GM12878 (cell line): ENCODE results near the gene FHOD3. TPM values are rescaled to one million over a fixed set of nuclear protein-coding genes. Genes with fewer than 3 reads are reported as not detected.

ENCODE experiments used
- ATAC-seq: fragments of 200-7000 bp; cut with Tn5 transposase; 3 replicates; pipeline ENCODE4 v1.9.1; 2020; ENCODE audit warnings: mild to moderate bottlenecking, moderate library complexity
- BruUV-seq: library from RNA; stranded (reverse); fragments of 400-500 nt; replicated peaks from 2 replicates; lab custom pipeline; 2021; lab: Mats Ljungman, UMichigan
- CTCF ChIA-PET: fragments of 300-600 bp; sonication (Branson Sonifier 250); formaldehyde crosslinking; extraction: SDS; loops from one replicate; lab custom pipeline; 2021; ENCODE audit warnings: inconsistent platforms; lab: Yijun Ruan, JAX
- POLR2A ChIA-PET: fragments of 350-600 bp; formaldehyde crosslinking; extraction: SDS; loops from one replicate; lab custom pipeline; 2021; ENCODE audit warnings: inconsistent platforms; lab: Charles Lee
- RAD21 ChIA-PET: fragments of 300-600 bp; sonication (Branson Sonifier 250); formaldehyde crosslinking; loops from one replicate; lab custom pipeline; 2023; ENCODE audit warnings: antibody characterized with exemption; ENCODE audit not compliant: unreplicated experiment; lab: Charles Lee
- SMC1A ChIA-PET: fragments of 300-600 bp; sonication (Branson Sonifier 250); formaldehyde crosslinking; loops from one replicate; lab custom pipeline; 2023; ENCODE audit not compliant: unreplicated experiment, uncharacterized antibody; lab: Charles Lee
- DNase-seq: peaks from one replicate; pipeline ENCODE4 v3.0.0-alpha.2; 2011; ENCODE audit warnings: low read depth, low spot score
- FAIRE-seq: peaks from 3 replicates; lab custom pipeline; 2011; peaks lifted over from hg19 to GRCh38; lab: Jason Lieb, UNC
- H2AFZ ChIP-seq: 2 replicates; pipeline ENCODE4 v1.6.0; 2011; ENCODE audit warnings: low read depth, low read length, control low read depth; ENCODE audit not compliant: control insufficient read depth
- H3K27ac ChIP-seq: 2 replicates; pipeline ENCODE4 v1.5.1; 2011; ENCODE audit warnings: control low read depth; ENCODE audit not compliant: control insufficient read depth, insufficient read depth
- H3K27me3 ChIP-seq, 2 experiments: replicated peaks in 1 of 2; 2 replicates each; pipeline versions ENCODE4 v1.6.0 to v1.6.1; 2011; ENCODE audit warnings: low read length in 1 of 2; ENCODE audit not compliant: control insufficient read depth in 2 of 2, insufficient read depth in 2 of 2
- H3K36me3 ChIP-seq, 2 experiments: 2 replicates each; pipeline ENCODE4 v1.5.1; 2011; ENCODE audit warnings: low read length in 1 of 2; ENCODE audit not compliant: control insufficient read depth in 2 of 2, insufficient read depth in 2 of 2
- H3K4me1 ChIP-seq: 2 replicates; pipeline ENCODE4 v1.6.1; 2011; ENCODE audit warnings: mild to moderate bottlenecking, low read length, moderate library complexity, mixed read lengths; ENCODE audit not compliant: control insufficient read depth, insufficient read depth
- H3K4me2 ChIP-seq: 2 replicates; pipeline ENCODE4 v1.6.0; 2011; ENCODE audit warnings: control low read depth; ENCODE audit not compliant: control insufficient read depth, insufficient read depth
- H3K4me3 ChIP-seq: fragments of 200-600 bp; sonication (generic); 2 replicates; pipeline ENCODE4 v1.5.1; 2016
- H3K79me2 ChIP-seq: 2 replicates; pipeline ENCODE4 v1.6.0; 2011; ENCODE audit warnings: low read length; ENCODE audit not compliant: control insufficient read depth, insufficient read depth
- H3K9ac ChIP-seq: 2 replicates; pipeline ENCODE4 v1.8.0; 2011; ENCODE audit warnings: low read length, control low read depth, mixed read lengths; ENCODE audit not compliant: control insufficient read depth, insufficient read depth
- H3K9me3 ChIP-seq: replicated peaks from 3 replicates; pipeline ENCODE4 v1.5.1; 2011; ENCODE audit warnings: mild to moderate bottlenecking, low read length; ENCODE audit not compliant: control insufficient read depth, insufficient read depth
- H4K20me1 ChIP-seq: 2 replicates; pipeline ENCODE4 v1.6.0; 2011; ENCODE audit not compliant: control insufficient read depth, insufficient read depth
- CBFB ChIP-seq: IDR thresholded peaks from 2 replicates; pipeline ENCODE4 v1.6.1; 2016; ENCODE audit warnings: antibody characterized with exemption, low read depth
- CHD2 ChIP-seq: IDR thresholded peaks from 2 replicates; pipeline ENCODE4 v1.6.1; 2011; ENCODE audit warnings: low read depth, low read length, improper control_type of control experiment, borderline replicate concordance
- ESRRA ChIP-seq: IDR thresholded peaks from 2 replicates; pipeline ENCODE4 v1.6.1; 2012; ENCODE audit warnings: mild to moderate bottlenecking, low read length, improper control_type of control experiment
- EZH2 ChIP-seq: IDR thresholded peaks from 2 replicates; pipeline ENCODE4 v1.6.1; 2012; ENCODE audit warnings: low read depth, mild to moderate bottlenecking, control low read depth, inconsistent platforms, low read length, borderline replicate concordance; ENCODE audit not compliant: control insufficient read depth
- FOXM1 ChIP-seq: IDR thresholded peaks from 2 replicates; pipeline ENCODE4 v1.6.1; 2012; ENCODE audit warnings: low read depth, mild to moderate bottlenecking, inconsistent platforms, low read length, moderate library complexity
- HDGF ChIP-seq: fragments of 450-650 bp; IDR thresholded peaks from 2 replicates; pipeline ENCODE4 v1.6.1; 2016; ENCODE audit warnings: antibody characterized with exemption
- IKZF1 ChIP-seq: fragments of 450-650 bp; conservative IDR thresholded peaks from 2 replicates; pipeline ENCODE4 v1.6.1; 2017; ENCODE audit warnings: antibody characterized with exemption, mild to moderate bottlenecking
- MTA3 ChIP-seq: IDR thresholded peaks from 2 replicates; pipeline ENCODE4 v1.6.1; 2012; ENCODE audit warnings: low read length, inconsistent platforms, borderline replicate concordance
- NFYA ChIP-seq: IDR thresholded peaks from 2 replicates; pipeline ENCODE4 v1.6.1; 2011; ENCODE audit warnings: low read depth, mild to moderate bottlenecking, low read length, improper control_type of control experiment, borderline replicate concordance
- NR2F1 ChIP-seq: fragments of 450-650 bp; conservative IDR thresholded peaks from 2 replicates; pipeline ENCODE4 v1.6.1; 2017; ENCODE audit warnings: mild to moderate bottlenecking
- POLR2A ChIP-seq: IDR thresholded peaks from 2 replicates; pipeline ENCODE4 v1.6.1; 2011; ENCODE audit warnings: low read depth, mild to moderate bottlenecking, low read length
- POU2F2 ChIP-seq: IDR thresholded peaks from 3 replicates; pipeline ENCODE4 v1.6.1; 2011; ENCODE audit warnings: low read depth, mild to moderate bottlenecking, low read length, borderline replicate concordance
- SMAD5 ChIP-seq: IDR thresholded peaks from 2 replicates; pipeline ENCODE4 v1.6.1; 2016; ENCODE audit warnings: antibody characterized with exemption, low read depth
- SPI1 ChIP-seq: IDR thresholded peaks from 2 replicates; pipeline ENCODE4 v1.6.1; 2011; ENCODE audit warnings: low read depth, mild to moderate bottlenecking, low read length, moderate library complexity, borderline replicate concordance; ENCODE audit not compliant: insufficient read depth
- STAT1 ChIP-seq: fragments of 450-650 bp; conservative IDR thresholded peaks from 2 replicates; pipeline ENCODE4 v1.6.1; 2014; ENCODE audit warnings: antibody characterized with exemption, mild to moderate bottlenecking
- STAT3 ChIP-seq: IDR thresholded peaks from 2 replicates; pipeline ENCODE4 v1.6.1; 2011; ENCODE audit warnings: low read depth, low read length, improper control_type of control experiment
- ZBED1 ChIP-seq: IDR thresholded peaks from 2 replicates; pipeline ENCODE4 v1.6.1; 2016; ENCODE audit warnings: borderline replicate concordance
- WGBS: methylation state at CpG from one replicate; pipeline ENCODE4 v1.1.6; 2016; ENCODE audit warnings: low lambda C conversion rate; ENCODE audit not compliant: insufficient replicate concordance, insufficient coverage; ENCODE audit errors: missing lambda C conversion rate; 5-methylcytosine and 5-hydroxymethylcytosine counted together
- in situ Hi-C: fragments of 300-500 bp; cut with MboI; formaldehyde crosslinking; loops from 9 replicates; pipeline ENCODE4 v1.14.3; 2018; ENCODE audit warnings: mixed read lengths
- intact Hi-C: fragments of 100-400 bp; cut with micrococcal nuclease; formaldehyde crosslinking; loops from one replicate; pipeline ENCODE4 v1.14.2; 2022; ENCODE audit not compliant: unreplicated experiment
- polyA plus RNA-seq, 11 experiments: library from polyadenylated mRNA; depleted of rRNA in 4 of 11; unstranded in 6 of 11; stranded (reverse) in 5 of 11; fragments of >200 nt; fragmentation: Nextera tagmentation in 4 of 11; fragmentation: Illumina TruSeq in 1 of 11; extraction: Ambion mirVana in 4 of 11; extraction: Trizol in 1 of 11; gene quantifications; 1 replicate in 1 of 11; 2 replicates in 10 of 11; pipeline versions ENCODE4 v1.2.1 to v1.2.3, GENCODE V29; 2011 to 2016; ENCODE audit warnings: inconsistent platforms in 2 of 11, missing spikeins in 2 of 11, low read depth in 1 of 11
- total RNA-seq, 4 experiments: library from RNA; depleted of rRNA in 3 of 4; stranded (reverse); fragments of >200 nt in 3 of 4; fragmentation: Illumina TruSeq in 1 of 4; extraction: Trizol in 1 of 4; gene quantifications; 2 replicates each; pipeline versions ENCODE4 v1.2.1 to v1.2.3, GENCODE V29; 2013 to 2021
- TF ChIP-seq, protein P1 (sequence below): IDR thresholded peaks from 2 replicates; pipeline ENCODE4 v1.6.1; 2012; ENCODE audit warnings: low read depth, low read length, improper control_type of control experiment
- TF ChIP-seq, protein P2 (sequence below): IDR thresholded peaks from 2 replicates; pipeline ENCODE4 v1.6.1; 2012; ENCODE audit warnings: low read depth, low read length, improper control_type of control experiment
- TF ChIP-seq, protein P3 (sequence below): IDR thresholded peaks from 2 replicates; pipeline ENCODE4 v1.6.1; 2011; ENCODE audit warnings: low read depth, mild to moderate bottlenecking, low read length, moderate library complexity, borderline replicate concordance; ENCODE audit errors: extremely low read depth
- TF ChIP-seq, protein P4 (sequence below): IDR thresholded peaks from 2 replicates; pipeline ENCODE4 v1.6.1; 2011; ENCODE audit warnings: mild to moderate bottlenecking, low read depth, low read length, moderate library complexity; ENCODE audit not compliant: insufficient replicate concordance
- TF ChIP-seq, protein P5 (sequence below): fragments of 450-650 bp; IDR thresholded peaks from 2 replicates; pipeline ENCODE4 v1.6.1; 2017; ENCODE audit warnings: low read depth, mild to moderate bottlenecking, moderate library complexity

Gene FHOD3
- total and polyA plus RNA-seq, 10 of the 15 experiments (the other 5 are each of a cell fraction or from before 2014, with no cell fraction given) = 0.77 to 26.7 (median 10.4) TPM

DNA sequence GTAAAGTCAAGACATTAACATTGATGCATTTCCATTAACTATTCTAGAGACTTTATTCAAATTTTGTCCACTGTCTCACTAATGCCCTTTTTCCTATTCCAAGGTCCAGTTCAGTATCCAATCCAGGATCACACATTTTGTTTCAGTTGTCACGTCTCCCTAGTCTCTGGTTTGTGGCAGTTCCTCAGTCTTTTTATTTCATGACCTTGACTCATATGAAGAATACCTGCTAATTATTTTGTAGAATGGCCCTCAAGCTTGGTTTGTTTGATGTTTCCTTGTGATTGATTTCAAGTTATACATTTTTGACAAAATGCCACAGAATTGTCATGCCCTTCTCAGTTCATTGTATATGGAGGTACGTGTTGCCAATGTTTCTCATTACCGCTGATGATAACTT is 145.2 kb downstream of the FHOD3 start:
- CTCF ChIA-PET = interaction anchor here (0.7 to 8.9 kb wide), 11 partner anchors 9 to 146 kb away, joined by 3 to 83 read pairs (median 4); partner anchors contain the start of gene FHOD3
- TF ChIP-seq ZBED1 (no peak), IKZF1 (peak; percentile 64), EZH2 (no peak), POU2F2 (no peak), FOXM1 (no peak), NR2F1 (peak; percentile 72), STAT1 (no peak), MTA3 (no peak), SPI1 (no peak), POLR2A (no peak), CBFB (no peak), STAT3 (no peak), CHD2 (no peak), NFYA (no peak), SMAD5 (no peak), HDGF (no peak), ESRRA (no peak)
- TF ChIP-seq, protein P1, sequence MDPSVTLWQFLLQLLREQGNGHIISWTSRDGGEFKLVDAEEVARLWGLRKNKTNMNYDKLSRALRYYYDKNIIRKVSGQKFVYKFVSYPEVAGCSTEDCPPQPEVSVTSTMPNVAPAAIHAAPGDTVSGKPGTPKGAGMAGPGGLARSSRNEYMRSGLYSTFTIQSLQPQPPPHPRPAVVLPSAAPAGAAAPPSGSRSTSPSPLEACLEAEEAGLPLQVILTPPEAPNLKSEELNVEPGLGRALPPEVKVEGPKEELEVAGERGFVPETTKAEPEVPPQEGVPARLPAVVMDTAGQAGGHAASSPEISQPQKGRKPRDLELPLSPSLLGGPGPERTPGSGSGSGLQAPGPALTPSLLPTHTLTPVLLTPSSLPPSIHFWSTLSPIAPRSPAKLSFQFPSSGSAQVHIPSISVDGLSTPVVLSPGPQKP = no peak
- TF ChIP-seq, protein P2, sequence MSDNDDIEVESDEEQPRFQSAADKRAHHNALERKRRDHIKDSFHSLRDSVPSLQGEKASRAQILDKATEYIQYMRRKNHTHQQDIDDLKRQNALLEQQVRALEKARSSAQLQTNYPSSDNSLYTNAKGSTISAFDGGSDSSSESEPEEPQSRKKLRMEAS = no peak
- TF ChIP-seq, protein P3, sequence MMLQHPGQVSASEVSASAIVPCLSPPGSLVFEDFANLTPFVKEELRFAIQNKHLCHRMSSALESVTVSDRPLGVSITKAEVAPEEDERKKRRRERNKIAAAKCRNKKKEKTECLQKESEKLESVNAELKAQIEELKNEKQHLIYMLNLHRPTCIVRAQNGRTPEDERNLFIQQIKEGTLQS = no peak
- TF ChIP-seq, protein P4, sequence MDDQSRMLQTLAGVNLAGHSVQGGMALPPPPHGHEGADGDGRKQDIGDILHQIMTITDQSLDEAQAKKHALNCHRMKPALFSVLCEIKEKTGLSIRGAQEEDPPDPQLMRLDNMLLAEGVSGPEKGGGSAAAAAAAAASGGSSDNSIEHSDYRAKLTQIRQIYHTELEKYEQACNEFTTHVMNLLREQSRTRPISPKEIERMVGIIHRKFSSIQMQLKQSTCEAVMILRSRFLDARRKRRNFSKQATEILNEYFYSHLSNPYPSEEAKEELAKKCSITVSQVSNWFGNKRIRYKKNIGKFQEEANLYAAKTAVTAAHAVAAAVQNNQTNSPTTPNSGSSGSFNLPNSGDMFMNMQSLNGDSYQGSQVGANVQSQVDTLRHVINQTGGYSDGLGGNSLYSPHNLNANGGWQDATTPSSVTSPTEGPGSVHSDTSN = no peak
- TF ChIP-seq, protein P5, sequence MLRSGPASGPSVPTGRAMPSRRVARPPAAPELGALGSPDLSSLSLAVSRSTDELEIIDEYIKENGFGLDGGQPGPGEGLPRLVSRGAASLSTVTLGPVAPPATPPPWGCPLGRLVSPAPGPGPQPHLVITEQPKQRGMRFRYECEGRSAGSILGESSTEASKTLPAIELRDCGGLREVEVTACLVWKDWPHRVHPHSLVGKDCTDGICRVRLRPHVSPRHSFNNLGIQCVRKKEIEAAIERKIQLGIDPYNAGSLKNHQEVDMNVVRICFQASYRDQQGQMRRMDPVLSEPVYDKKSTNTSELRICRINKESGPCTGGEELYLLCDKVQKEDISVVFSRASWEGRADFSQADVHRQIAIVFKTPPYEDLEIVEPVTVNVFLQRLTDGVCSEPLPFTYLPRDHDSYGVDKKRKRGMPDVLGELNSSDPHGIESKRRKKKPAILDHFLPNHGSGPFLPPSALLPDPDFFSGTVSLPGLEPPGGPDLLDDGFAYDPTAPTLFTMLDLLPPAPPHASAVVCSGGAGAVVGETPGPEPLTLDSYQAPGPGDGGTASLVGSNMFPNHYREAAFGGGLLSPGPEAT = peak; percentile 38; the same call in 1 of the 2 replicates

More for the DNA sequence above, 145.2 kb downstream of the FHOD3 start:
- Histone ChIP-seq H3K4me3 (no peak overlapping the region), H4K20me1 (no peaks in the 10 kb centered on the region), H3K4me2 (no peak overlapping the region), H3K36me3 (no peaks in the 10 kb centered on the region), H3K27ac (no peak overlapping the region), H2AFZ (no peak overlapping the region), H3K4me1 (no peaks in the 10 kb centered on the region), H3K9me3 (no peaks in the 10 kb centered on the region), H3K27me3 (no peaks in the 10 kb centered on the region), H3K79me2 (no peaks in the 10 kb centered on the region), H3K9ac (no peak overlapping the region)
- POLR2A ChIA-PET = interaction anchor here (1.0 to 5.1 kb wide), 8 partner anchors 8 to 65 kb away, joined by 3 to 30 read pairs (median 5); no protein-coding TSS in a partner anchor
- RAD21 ChIA-PET = interaction anchor here (1.0 to 4.8 kb wide), 15 partner anchors 8 to 314 kb away, joined by 3 to 34 read pairs (median 5); partner anchors contain the start of gene SLC39A6
- no peak for DNase-seq
- in situ Hi-C loops (no loop called here), intact Hi-C loops (no loop called here)
- BruUV-seq = no TSS peak
- no peak for FAIRE-seq
- SMC1A ChIA-PET = interaction anchor here (0.7 to 16.0 kb wide), 21 partner anchors 11 to 140 kb away, joined by 3 to 253 read pairs (median 5); no protein-coding TSS in a partner anchor
- peak; percentile 23 for ATAC-seq
- WGBS = 51% methylated on average over 3 of the region's 3 CpGs
